Measurements from ENCODE around the gene FBXL22.

DNA sequence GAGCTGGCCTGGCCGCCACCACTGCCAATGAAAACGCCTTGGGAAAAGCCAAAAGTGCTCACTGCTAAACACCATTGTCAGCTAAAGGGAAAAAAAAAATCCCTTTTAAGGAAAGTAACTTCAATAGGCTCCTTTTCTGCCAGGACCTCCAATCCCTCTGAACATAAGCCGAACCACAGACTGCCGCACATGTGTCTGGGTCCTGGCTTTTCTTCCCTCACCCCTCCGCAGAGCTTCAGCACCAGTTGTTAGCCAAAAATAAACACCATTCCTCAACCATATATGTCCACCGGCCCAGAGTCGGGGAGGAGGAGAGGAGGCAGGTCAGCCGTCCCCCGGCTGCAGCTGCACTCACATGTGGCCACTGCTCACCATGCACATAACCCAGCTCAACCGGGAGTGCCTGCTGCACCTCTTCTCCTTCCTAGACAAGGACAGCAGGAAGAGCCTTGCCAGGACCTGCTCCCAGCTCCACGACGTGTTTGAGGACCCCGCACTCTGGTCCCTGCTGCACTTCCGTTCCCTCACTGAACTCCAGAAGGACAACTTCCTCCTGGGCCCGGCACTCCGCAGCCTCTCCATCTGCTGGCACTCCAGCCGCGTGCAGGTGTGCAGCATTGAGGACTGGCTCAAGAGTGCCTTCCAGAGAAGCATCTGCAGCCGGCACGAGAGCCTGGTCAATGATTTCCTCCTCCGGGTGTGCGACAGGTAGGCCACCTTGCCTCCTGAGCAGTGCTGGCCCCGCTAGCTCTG, at the start of gene FBXL22:
- TF ChIP-seq, protein P1, sequence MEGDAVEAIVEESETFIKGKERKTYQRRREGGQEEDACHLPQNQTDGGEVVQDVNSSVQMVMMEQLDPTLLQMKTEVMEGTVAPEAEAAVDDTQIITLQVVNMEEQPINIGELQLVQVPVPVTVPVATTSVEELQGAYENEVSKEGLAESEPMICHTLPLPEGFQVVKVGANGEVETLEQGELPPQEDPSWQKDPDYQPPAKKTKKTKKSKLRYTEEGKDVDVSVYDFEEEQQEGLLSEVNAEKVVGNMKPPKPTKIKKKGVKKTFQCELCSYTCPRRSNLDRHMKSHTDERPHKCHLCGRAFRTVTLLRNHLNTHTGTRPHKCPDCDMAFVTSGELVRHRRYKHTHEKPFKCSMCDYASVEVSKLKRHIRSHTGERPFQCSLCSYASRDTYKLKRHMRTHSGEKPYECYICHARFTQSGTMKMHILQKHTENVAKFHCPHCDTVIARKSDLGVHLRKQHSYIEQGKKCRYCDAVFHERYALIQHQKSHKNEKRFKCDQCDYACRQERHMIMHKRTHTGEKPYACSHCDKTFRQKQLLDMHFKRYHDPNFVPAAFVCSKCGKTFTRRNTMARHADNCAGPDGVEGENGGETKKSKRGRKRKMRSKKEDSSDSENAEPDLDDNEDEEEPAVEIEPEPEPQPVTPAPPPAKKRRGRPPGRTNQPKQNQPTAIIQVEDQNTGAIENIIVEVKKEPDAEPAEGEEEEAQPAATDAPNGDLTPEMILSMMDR (IDR thresholded peaks at IDR 0.05): no peak
- no peak for TF ChIP-seq POLR2A (IDR thresholded peaks at IDR 0.05)

Measured in adrenal gland (tissue), 5 donors.